Activated B cell treated with CpG ODN at 0.5 μM for 24 hours (primary cell): ENCODE results near the gene SPARCL1. TPM values are rescaled to one million over a fixed set of nuclear protein-coding genes. Genes with fewer than 3 reads are reported as not detected.

Experiments
- ATAC-seq: fragments of 200-7000 bp; cut with Tn5 transposase; one replicate; pipeline ENCODE4 v1.10.0; 2021; ENCODE audit warnings: low read depth, mild to moderate bottlenecking, moderate library complexity
- CTCF ChIA-PET: fragments of 350-600 bp; sonication (Branson Sonifier 250); formaldehyde crosslinking; loops from one replicate; lab custom pipeline; 2021; ENCODE audit warnings: antibody characterized with exemption; lab: Charles Lee
- POLR2A ChIA-PET: fragments of 350-600 bp; sonication (Branson Sonifier 250); formaldehyde crosslinking; loops from one replicate; lab custom pipeline; 2021; ENCODE audit warnings: antibody characterized with exemption; lab: Charles Lee
- DNase-seq: peaks from one replicate; pipeline ENCODE4 v3.0.0; 2022
- H3K27ac Mint-ChIP-seq: one replicate; pipeline ENCODE4 v1.8.0; 2020; ENCODE audit warnings: mixed read lengths
- H3K27me3 Mint-ChIP-seq: one replicate; pipeline ENCODE4 v1.8.0; 2021; ENCODE audit warnings: mixed read lengths
- H3K36me3 Mint-ChIP-seq: one replicate; pipeline ENCODE4 v1.8.0; 2021; ENCODE audit warnings: low read depth, mixed read lengths
- H3K4me1 Mint-ChIP-seq: one replicate; pipeline ENCODE4 v1.8.0; 2021; ENCODE audit warnings: mixed read lengths
- H3K4me3 Mint-ChIP-seq: one replicate; pipeline ENCODE4 v1.8.0; 2020; ENCODE audit warnings: mild to moderate bottlenecking, mixed read lengths
- H3K9me3 Mint-ChIP-seq: one replicate; pipeline ENCODE4 v1.8.0; 2020; ENCODE audit warnings: mixed read lengths
- CTCF ChIP-seq: fragments of 200-600 bp; IDR thresholded peaks from one replicate; pipeline ENCODE4 v1.8.0; 2022; ENCODE audit warnings: antibody characterized with exemption, mild to moderate bottlenecking
- intact Hi-C: fragments of 100-400 bp; cut with micrococcal nuclease; formaldehyde crosslinking; loops from one replicate; pipeline ENCODE4 v1.15.1; 2024
- total RNA-seq: library from RNA; stranded (reverse); gene quantifications from 2 replicates; pipeline ENCODE4 v1.2.3, GENCODE V29; 2022

The SPARCL1 gene
- total RNA-seq, 1 donor from 2014 or later = not detected

- Mint-ChIP-seq H3K36me3 (no peaks in the 10 kb centered on the region), H3K27ac (no peak overlapping the region), H3K4me1 (no peaks in the 10 kb centered on the region), H3K9me3 (no peaks in the 10 kb centered on the region), H3K27me3 (peaks cover 2% of the 10 kb centered on the region), H3K4me3 (no peak overlapping the region)
- ChIA-PET POLR2A (no interaction called here), CTCF (no interaction called here)
- intact Hi-C loops = no loop called here
- TF ChIP-seq CTCF = no peak
- DNase-seq (no peak), ATAC-seq (no peak)
Observed at GRCh38 chr4:87540146-87541058, 11.2 kb upstream of the SPARCL1 start.

GRCh38 chr4:87532907-87533306, 3.7 kb upstream of the SPARCL1 start:
- H3K9me3 Mint-ChIP-seq = no peaks in the 10 kb centered on the region
- H3K4me1 Mint-ChIP-seq = no peaks in the 10 kb centered on the region
- POLR2A ChIA-PET = no interaction called here
- TF ChIP-seq CTCF = no peak
- intact Hi-C loops = no loop called here
- DNase-seq (no peak), ATAC-seq (no peak)
- no peak overlapping the region for H3K4me3 Mint-ChIP-seq
- no peaks in the 10 kb centered on the region for H3K36me3 Mint-ChIP-seq
- H3K27me3 Mint-ChIP-seq = no peaks in the 10 kb centered on the region
- H3K27ac Mint-ChIP-seq = no peak overlapping the region
- CTCF ChIA-PET = no interaction called here

- intact Hi-C loops = no loop called here
- CTCF ChIA-PET = no interaction called here
Observed at GRCh38 chr4:87532109-87532508, 2.9 kb upstream of the SPARCL1 start.

GRCh38 chr4:87531621-87532020, 2.4 kb upstream of the SPARCL1 start:
- Mint-ChIP-seq H3K4me3 (no peak overlapping the region), H3K27ac (no peak overlapping the region), H3K9me3 (no peaks in the 10 kb centered on the region), H3K27me3 (no peaks in the 10 kb centered on the region), H3K36me3 (no peaks in the 10 kb centered on the region), H3K4me1 (no peaks in the 10 kb centered on the region)
- no peak for TF ChIP-seq CTCF
- ATAC-seq = no peak
- CTCF ChIA-PET = no interaction called here
- POLR2A ChIA-PET = no interaction called here
- no peak for DNase-seq
- intact Hi-C loops = no loop called here

More at GRCh38 chr4:87532109-87532508, 2.9 kb upstream of the SPARCL1 start:
- DNase-seq (no peak), ATAC-seq (no peak)
- no peaks in the 10 kb centered on the region for H3K4me1 Mint-ChIP-seq
- no peaks in the 10 kb centered on the region for H3K9me3 Mint-ChIP-seq
- H3K4me3 Mint-ChIP-seq = no peak overlapping the region
- no peaks in the 10 kb centered on the region for H3K27me3 Mint-ChIP-seq
- no peak overlapping the region for H3K27ac Mint-ChIP-seq
- no peak for TF ChIP-seq CTCF
- H3K36me3 Mint-ChIP-seq = no peaks in the 10 kb centered on the region
- POLR2A ChIA-PET = no interaction called here

- no peak overlapping the region for H3K4me3 Mint-ChIP-seq
- POLR2A ChIA-PET = no interaction called here
- no peaks in the 10 kb centered on the region for H3K9me3 Mint-ChIP-seq
- ATAC-seq = no peak
- H3K27me3 Mint-ChIP-seq = no peaks in the 10 kb centered on the region
- no peaks in the 10 kb centered on the region for H3K36me3 Mint-ChIP-seq
- no peaks in the 10 kb centered on the region for H3K4me1 Mint-ChIP-seq
- CTCF ChIA-PET = no interaction called here
- TF ChIP-seq CTCF = no peak
- DNase-seq = no peak
- intact Hi-C loops = no loop called here
- H3K27ac Mint-ChIP-seq = no peak overlapping the region
Observed at GRCh38 chr4:87530868-87531267, 1.7 kb upstream of the SPARCL1 start.
